Cerebellar nuclear complex (tissue), 1 donor: Measurements from ENCODE around the gene SERF2.
"Not testable (repeated sequence)": the region's sequence is repeated elsewhere in the genome, so short reads cannot be mapped to it uniquely, and the experiment has no call there.

ENCODE experiments used
- DNase-seq, 2 experiments: peaks; one replicate each; lab custom pipeline; 2025; lab: John Stamatoyannopoulos, UW

SERF2 gene

DNA sequence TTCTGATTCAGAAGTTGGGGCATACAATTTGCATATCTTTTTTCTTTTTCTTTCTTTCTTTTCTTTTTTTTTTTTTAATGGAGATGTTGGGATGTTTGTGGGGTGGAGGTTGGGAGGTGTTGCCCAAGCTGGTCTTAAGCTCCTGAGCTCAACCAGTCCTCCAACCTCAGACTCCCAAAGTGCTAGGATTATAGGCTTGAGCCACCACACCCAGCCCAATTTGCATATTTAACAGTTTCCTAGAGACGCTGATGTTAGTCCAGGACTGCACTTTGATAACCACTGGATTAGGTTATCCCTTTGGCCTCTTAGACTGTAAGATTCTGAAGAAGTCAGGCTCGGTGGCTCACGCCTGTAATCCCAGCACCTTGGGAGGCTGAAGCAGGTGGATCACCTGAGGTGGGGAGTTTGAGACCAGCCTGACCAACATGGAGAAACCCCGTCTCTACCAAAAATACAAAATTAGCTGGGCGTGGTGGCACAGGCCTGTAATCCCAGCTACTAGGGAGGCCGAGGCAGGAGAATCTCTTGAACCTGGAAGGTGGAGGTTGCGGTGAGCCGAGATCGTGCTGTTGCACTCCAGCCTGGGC lies 37.9 kb downstream of the SERF2 start:
- DNase-seq: not testable (repeated sequence)

DNA sequence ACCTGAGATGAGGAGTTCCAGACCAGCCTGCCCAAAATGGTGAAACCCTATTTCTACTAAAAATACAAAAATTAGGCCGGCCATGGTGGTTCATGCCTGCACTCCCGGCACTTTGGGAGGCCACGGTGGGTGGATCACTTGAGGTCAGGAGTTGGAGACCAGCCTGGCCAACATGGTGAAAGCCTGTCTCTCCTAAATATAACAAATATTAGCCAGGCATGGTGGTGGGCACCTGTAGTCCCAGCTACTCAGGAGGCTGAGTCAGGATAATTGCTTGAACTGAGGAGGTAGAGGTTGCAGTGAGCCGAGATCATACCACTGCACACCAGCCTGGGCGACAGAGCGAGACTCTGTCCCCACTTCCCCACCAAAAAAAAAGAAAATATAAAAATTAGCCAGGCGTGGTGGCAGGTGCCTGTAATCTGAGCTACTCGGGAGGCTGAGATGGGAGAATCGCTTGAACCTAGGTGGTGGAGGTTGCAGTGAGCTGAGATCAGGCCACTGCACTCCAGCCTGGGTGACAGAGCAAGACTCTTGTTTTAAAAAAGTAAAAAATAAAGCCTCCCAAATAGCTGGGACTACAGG lies 38.7 kb downstream of the SERF2 start:
- not testable (repeated sequence) for DNase-seq

- DNase-seq: not testable (repeated sequence)
Measured at GRCh38 chr15:43831519-43832052, 39.5 kb downstream of the SERF2 start.

GRCh38 chr15:43832485-43832884 lies 40.4 kb downstream of the SERF2 start:
- DNase-seq: not testable (repeated sequence)

- DNase-seq: no peak
Measured at GRCh38 chr15:43845421-43845820, 53.3 kb downstream of the SERF2 start.
